Natural killer cell (primary cell): Measurements from ENCODE around the gene FKBP1A. TPM values are rescaled to one million over a fixed set of nuclear protein-coding genes. Genes with fewer than 3 reads are reported as not detected.
"Not testable (repeated sequence)": the region's sequence is repeated elsewhere in the genome, so short reads cannot be mapped to it uniquely, and the experiment has no call there.

ENCODE experiments used
- ATAC-seq, 3 donors: fragments of 150-1000 bp in 2 of 3; fragments of 200-7000 bp in 1 of 3; cut with Tn5 transposase; 1 replicate in 1 of 3; 2 replicates in 2 of 3; pipeline ENCODE4 v1.10.0; 2021; ENCODE audit warnings: mild to moderate bottlenecking in 2 of 3, moderate library complexity in 2 of 3
- DNase-seq, 2 donors: peaks; one replicate each; pipeline versions ENCODE4 v3.0.0 to v3.0.0-alpha.2; 2013 to 2021; ENCODE audit warnings: mixed read lengths in 1 of 2
- H3K27ac ChIP-seq: one replicate; pipeline ENCODE4 v1.5.1; 2013; ENCODE audit warnings: mild to moderate bottlenecking, low read length
- H3K27me3 ChIP-seq: one replicate; pipeline ENCODE4 v1.6.1; 2013; ENCODE audit warnings: low read length; ENCODE audit not compliant: control insufficient read depth, insufficient read depth
- H3K36me3 ChIP-seq: one replicate; pipeline ENCODE4 v1.6.1; 2013; ENCODE audit warnings: low read length; ENCODE audit not compliant: control insufficient read depth, insufficient read depth
- H3K4me1 ChIP-seq: one replicate; pipeline ENCODE4 v1.6.1; 2013; ENCODE audit warnings: low read length; ENCODE audit not compliant: control insufficient read depth, insufficient read depth
- H3K4me3 ChIP-seq: one replicate; pipeline ENCODE4 v1.5.1; 2013; ENCODE audit warnings: low read length
- H3K9me3 ChIP-seq: one replicate; pipeline ENCODE4 v1.6.1; 2013; ENCODE audit warnings: low read length; ENCODE audit not compliant: control insufficient read depth, insufficient read depth
- H3K27ac Mint-ChIP-seq, 2 donors: one replicate each; pipeline ENCODE4 v1.8.0; 2022; ENCODE audit warnings: mild to moderate bottlenecking in 2 of 2, mixed read lengths in 2 of 2, moderate library complexity in 1 of 2
- H3K27me3 Mint-ChIP-seq, 2 donors: one replicate each; pipeline ENCODE4 v1.8.0; 2022; ENCODE audit warnings: low read depth in 2 of 2, mixed read lengths in 2 of 2
- H3K36me3 Mint-ChIP-seq: one replicate; pipeline ENCODE4 v1.8.0; 2022; ENCODE audit warnings: mixed read lengths
- H3K4me1 Mint-ChIP-seq, 2 donors: one replicate each; pipeline ENCODE4 v1.8.0; 2022; ENCODE audit warnings: mixed read lengths in 2 of 2
- H3K4me3 Mint-ChIP-seq: one replicate; pipeline ENCODE4 v1.8.0; 2022; ENCODE audit warnings: mild to moderate bottlenecking, moderate library complexity, mixed read lengths
- H3K9me3 Mint-ChIP-seq, 2 donors: one replicate each; pipeline ENCODE4 v1.8.0; 2022; ENCODE audit warnings: mixed read lengths in 2 of 2
- CTCF ChIP-seq: fragments of 200-600 bp; IDR thresholded peaks from one replicate; pipeline ENCODE4 v1.8.0; 2022; ENCODE audit warnings: antibody characterized with exemption
- WGBS: methylation state at CpG from one replicate; pipeline ENCODE4 v1.1.7; 2013; ENCODE audit warnings: missing lambda C conversion rate; ENCODE audit not compliant: insufficient coverage; 5-methylcytosine and 5-hydroxymethylcytosine counted together
- intact Hi-C: fragments of 100-400 bp; cut with micrococcal nuclease; formaldehyde crosslinking; loops from one replicate; pipeline ENCODE4 v1.14.2; 2022
- total RNA-seq, 4 donors: library from RNA; stranded (reverse); fragments of 120-200 nt in 1 of 4; gene quantifications; one replicate each; pipeline versions ENCODE4 v1.2.3 to v1.2.4, GENCODE V29; 2013 to 2022

FKBP1A gene
- total RNA-seq, 3 donors from 2014 or later (not counting 1 experiment from before 2014, with no cell fraction given), result 74.6 to 76.4 (median 75.4) TPM

GRCh38 chr20:1403624-1404023 lies 10.8 kb upstream of the FKBP1A start:
- no peaks in the 10 kb centered on the region for H3K4me1 Mint-ChIP-seq
- peaks cover 49 to 57% of the 10 kb centered on the region in 2 donors for H3K27me3 Mint-ChIP-seq
- no peak overlapping the region for H3K4me3 Mint-ChIP-seq
- Histone ChIP-seq H3K4me1 (no peaks in the 10 kb centered on the region), H3K36me3 (no peaks in the 10 kb centered on the region), H3K4me3 (no peak overlapping the region), H3K9me3 (no peaks in the 10 kb centered on the region), H3K27ac (no peak overlapping the region), H3K27me3 (no peaks in the 10 kb centered on the region)
- no peaks in the 10 kb centered on the region for H3K9me3 Mint-ChIP-seq
- ATAC-seq (no peak), DNase-seq (no peak)
- WGBS, result 58% methylated on average over 1 of the region's 1 CpG
- TF ChIP-seq CTCF, result no peak
- H3K27ac Mint-ChIP-seq, result no peak overlapping the region
- no peaks in the 10 kb centered on the region for H3K36me3 Mint-ChIP-seq
- intact Hi-C loops, result no loop called here

GRCh38 chr20:1402149-1402548 lies 9.3 kb upstream of the FKBP1A start:
- DNase-seq, result no peak
- WGBS, result 64% methylated on average over 7 of the region's 7 CpGs

GRCh38 chr20:1401451-1401907 lies 8.6 kb upstream of the FKBP1A start:
- no peaks in the 10 kb centered on the region for H3K4me1 ChIP-seq
- no peaks in the 10 kb centered on the region for H3K36me3 ChIP-seq
- no peak overlapping the region for H3K27ac ChIP-seq
- 91% methylated on average over 3 of the region's 3 CpGs for WGBS
- Mint-ChIP-seq H3K9me3 (no peaks in the 10 kb centered on the region), H3K36me3 (peaks cover 8% of the 10 kb centered on the region), H3K4me1 (no peaks in the 10 kb centered on the region), H3K4me3 (no peak overlapping the region), H3K27ac (no peak overlapping the region), H3K27me3 (peaks cover 43 to 70% of the 10 kb centered on the region in 2 donors)
- H3K4me3 ChIP-seq, result no peak overlapping the region
- H3K27me3 ChIP-seq, result no peaks in the 10 kb centered on the region
- TF ChIP-seq CTCF, result no peak
- ATAC-seq (no peak), DNase-seq (no peak)
- no peaks in the 10 kb centered on the region for H3K9me3 ChIP-seq
- intact Hi-C loops, result no loop called here

More at GRCh38 chr20:1402149-1402548, 9.3 kb upstream of the FKBP1A start:
- intact Hi-C loops, result no loop called here
- Histone ChIP-seq H3K36me3 (no peaks in the 10 kb centered on the region), H3K4me1 (no peaks in the 10 kb centered on the region), H3K27me3 (no peaks in the 10 kb centered on the region), H3K27ac (no peak overlapping the region), H3K9me3 (no peaks in the 10 kb centered on the region), H3K4me3 (no peak overlapping the region)
- H3K9me3 Mint-ChIP-seq, result no peaks in the 10 kb centered on the region
- H3K4me1 Mint-ChIP-seq, result no peaks in the 10 kb centered on the region
- H3K4me3 Mint-ChIP-seq, result no peak overlapping the region
- ATAC-seq, result no peak
- TF ChIP-seq CTCF, result no peak
- H3K27ac Mint-ChIP-seq, result no peak overlapping the region
- H3K36me3 Mint-ChIP-seq, result peaks cover 1% of the 10 kb centered on the region
- H3K27me3 Mint-ChIP-seq, result peaks cover 42 to 70% of the 10 kb centered on the region in 2 donors

- H3K36me3 ChIP-seq, H3K4me3 Mint-ChIP-seq, H3K27me3 ChIP-seq, DNase-seq, H3K27ac Mint-ChIP-seq, intact Hi-C loops, H3K4me1 Mint-ChIP-seq, H3K4me1 ChIP-seq, H3K9me3 Mint-ChIP-seq, H3K9me3 ChIP-seq, ATAC-seq, H3K4me3 ChIP-seq, H3K36me3 Mint-ChIP-seq, H3K27ac ChIP-seq: not testable (repeated sequence)
- WGBS, result 95% methylated on average over 8 of the region's 8 CpGs
- H3K27me3 Mint-ChIP-seq, result peaks cover 45 to 81% of the 10 kb centered on the region in 2 donors
These were observed 7.0 kb upstream of the FKBP1A start for GRCh38 chr20:1399678-1400366.

- H3K9me3 Mint-ChIP-seq, H3K27me3 ChIP-seq, H3K36me3 Mint-ChIP-seq, DNase-seq, H3K9me3 ChIP-seq, H3K36me3 ChIP-seq, H3K4me1 ChIP-seq, H3K27ac ChIP-seq, H3K4me3 Mint-ChIP-seq, ATAC-seq, intact Hi-C loops, H3K27ac Mint-ChIP-seq, H3K4me3 ChIP-seq, H3K4me1 Mint-ChIP-seq: not testable (repeated sequence)
- peaks cover 39 to 76% of the 10 kb centered on the region in 2 donors for H3K27me3 Mint-ChIP-seq
- WGBS, result 83% methylated on average over 7 of the region's 7 CpGs
These were observed 5.3 kb upstream of the FKBP1A start for GRCh38 chr20:1398185-1398584.
